Lower leg skin (tissue), 4 donors: ENCODE data around the gene SH3RF3. TPM values are rescaled to one million over a fixed set of nuclear protein-coding genes. Genes with fewer than 3 reads are reported as not detected.
A peak's percentile ranks its signal among the peaks of the same experiment; 100 is the strongest.
"Not testable (repeated sequence)": the region's sequence is repeated elsewhere in the genome, so short reads cannot be mapped to it uniquely, and the experiment has no call there.

Experiments
- DNase-seq, 2 donors: peaks; one replicate each; pipeline ENCODE4 v3.0.0-alpha.2; 2019; ENCODE audit warnings: low spot score in 2 of 2
- H3K4me3 ChIP-seq: fragments of 200-600 bp; sonication (generic); 2 replicates; pipeline ENCODE4 v1.5.1; 2017; ENCODE audit warnings: mild to moderate bottlenecking, low read depth; ENCODE audit not compliant: poor library complexity, severe bottlenecking
- CTCF ChIP-seq, 3 donors: fragments of 450-650 bp; IDR thresholded peaks; one replicate each; pipeline ENCODE4 v1.5.1; 2016; ENCODE audit warnings: antibody characterized with exemption in 3 of 3, mild to moderate bottlenecking in 3 of 3, moderate library complexity in 2 of 3
- POLR2A ChIP-seq, 2 donors: fragments of 450-650 bp; IDR thresholded peaks; one replicate each; pipeline ENCODE4 v1.6.1; 2016 to 2017; ENCODE audit warnings: antibody characterized with exemption in 2 of 2, mild to moderate bottlenecking in 1 of 2, moderate library complexity in 1 of 2
- WGBS, 2 donors: methylation state at CpG; one replicate each; pipeline ENCODE4 v1.1.5; 2018; 5-methylcytosine and 5-hydroxymethylcytosine counted together
- intact Hi-C: fragments of 100-400 bp; cut with DNase I; formaldehyde crosslinking; loops from one replicate; pipeline ENCODE4 v1.15.0; 2023; ENCODE audit warnings: low total_unique reads
- total RNA-seq, 4 donors: library from RNA; depleted of rRNA; stranded (reverse); fragments of >200 nt; gene quantifications; one replicate each; pipeline ENCODE4 v1.1.0, GENCODE V29; 2016

SH3RF3 gene
- total RNA-seq, 4 donors from 2014 or later = 1.9 to 7.4 (median 3.2) TPM

- TF ChIP-seq CTCF (IDR thresholded peaks at IDR 0.05) (no peak), POLR2A (IDR thresholded peaks at IDR 0.05) (no peak)
- intact Hi-C loops = no loop called here
- DNase-seq = no peak
- WGBS, 2 donors = 89 to 90% methylated on average over 3 of the region's 3 CpGs
- H3K4me3 ChIP-seq = no peak overlapping the region
These were observed 93.4 kb downstream of the SH3RF3 start for GRCh38 chr2:109222422-109222821.

- peak in 1 of 2 donors; percentile 76 for DNase-seq
- H3K4me3 ChIP-seq = no peak overlapping the region
- 89 to 96% methylated on average over 16 of the region's 16 CpGs for WGBS, 2 donors
- intact Hi-C loops = no loop called here
- no peak for TF ChIP-seq CTCF (IDR thresholded peaks at IDR 0.05)
- no peak for TF ChIP-seq POLR2A (IDR thresholded peaks at IDR 0.05)
These were observed 93.9 kb downstream of the SH3RF3 start for GRCh38 chr2:109222825-109223471.

- no peak for TF ChIP-seq POLR2A (IDR thresholded peaks at IDR 0.05)
- no peak for TF ChIP-seq CTCF (IDR thresholded peaks at IDR 0.05)
- intact Hi-C loops = no loop called here
- DNase-seq = no peak
- no peak overlapping the region for H3K4me3 ChIP-seq
- WGBS, 2 donors = 98 to 99% methylated on average over 8 of the region's 8 CpGs
These were observed 94.5 kb downstream of the SH3RF3 start for GRCh38 chr2:109223490-109223889.

GRCh38 chr2:109224341-109224740 lies 95.3 kb downstream of the SH3RF3 start:
- H3K4me3 ChIP-seq, DNase-seq, intact Hi-C loops: not testable (repeated sequence)
- WGBS, 2 donors = 94 to 97% methylated on average over 8 of the region's 8 CpGs

- 85 to 94% methylated on average over 11 of the region's 11 CpGs for WGBS, 2 donors
- no peak overlapping the region for H3K4me3 ChIP-seq
- DNase-seq = no peak
- intact Hi-C loops = no loop called here
- TF ChIP-seq POLR2A (IDR thresholded peaks at IDR 0.05) (no peak), CTCF (IDR thresholded peaks at IDR 0.05) (no peak)
These were observed 96.3 kb downstream of the SH3RF3 start for GRCh38 chr2:109225170-109225782.

- WGBS, 2 donors = 68 to 82% methylated on average over 2 of the region's 2 CpGs
- H3K4me3 ChIP-seq = no peak overlapping the region
- intact Hi-C loops = no loop called here
- no peak for DNase-seq
- no peak for TF ChIP-seq CTCF (IDR thresholded peaks at IDR 0.05)
These were observed 97.1 kb downstream of the SH3RF3 start for GRCh38 chr2:109226128-109226527.
